Gastrocnemius medialis (tissue), 4 donors: ENCODE results near the gene PTPRQ.

ENCODE experiments used
- POLR2A ChIP-seq, 2 donors: fragments of 450-650 bp; IDR thresholded peaks; one replicate each; pipeline ENCODE4 v1.6.1; 2017; ENCODE audit warnings: antibody characterized with exemption in 2 of 2, mild to moderate bottlenecking in 2 of 2, moderate library complexity in 2 of 2
- TF ChIP-seq, protein P1 (sequence below), 5 experiments: fragments of 450-650 bp in 3 of 5; fragments of 200-600 bp in 2 of 5; sonication (generic) in 2 of 5; IDR thresholded peaks in 4 of 5; conservative IDR thresholded peaks in 1 of 5; 1 replicate in 4 of 5; 2 replicates in 1 of 5; pipeline ENCODE4 v1.5.1; 2016 to 2019; ENCODE audit warnings: antibody characterized with exemption in 5 of 5, mild to moderate bottlenecking in 3 of 5, moderate library complexity in 3 of 5

GRCh38 chr12:80470403-80470802 is 26.4 kb downstream of the PTPRQ start:
- TF ChIP-seq, protein P1, sequence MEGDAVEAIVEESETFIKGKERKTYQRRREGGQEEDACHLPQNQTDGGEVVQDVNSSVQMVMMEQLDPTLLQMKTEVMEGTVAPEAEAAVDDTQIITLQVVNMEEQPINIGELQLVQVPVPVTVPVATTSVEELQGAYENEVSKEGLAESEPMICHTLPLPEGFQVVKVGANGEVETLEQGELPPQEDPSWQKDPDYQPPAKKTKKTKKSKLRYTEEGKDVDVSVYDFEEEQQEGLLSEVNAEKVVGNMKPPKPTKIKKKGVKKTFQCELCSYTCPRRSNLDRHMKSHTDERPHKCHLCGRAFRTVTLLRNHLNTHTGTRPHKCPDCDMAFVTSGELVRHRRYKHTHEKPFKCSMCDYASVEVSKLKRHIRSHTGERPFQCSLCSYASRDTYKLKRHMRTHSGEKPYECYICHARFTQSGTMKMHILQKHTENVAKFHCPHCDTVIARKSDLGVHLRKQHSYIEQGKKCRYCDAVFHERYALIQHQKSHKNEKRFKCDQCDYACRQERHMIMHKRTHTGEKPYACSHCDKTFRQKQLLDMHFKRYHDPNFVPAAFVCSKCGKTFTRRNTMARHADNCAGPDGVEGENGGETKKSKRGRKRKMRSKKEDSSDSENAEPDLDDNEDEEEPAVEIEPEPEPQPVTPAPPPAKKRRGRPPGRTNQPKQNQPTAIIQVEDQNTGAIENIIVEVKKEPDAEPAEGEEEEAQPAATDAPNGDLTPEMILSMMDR (IDR thresholded peaks at IDR 0.05 in 4 of 5, conservative IDR thresholded peaks at IDR 0.05 in 1 of 5) = no peak
- no peak for TF ChIP-seq POLR2A (IDR thresholded peaks at IDR 0.05)
